HT1080 (cell line): Measurements from ENCODE around the gene RTL1. TPM values are rescaled to one million over a fixed set of nuclear protein-coding genes. Genes with fewer than 3 reads are reported as not detected.

Experiments
- DNase-seq: peaks from one replicate; pipeline ENCODE4 v3.0.0-alpha.2; 2015; ENCODE audit warnings: low read depth
- polyA plus RNA-seq, 2 experiments: library from polyadenylated mRNA; depleted of rRNA; stranded (reverse); fragments of >200 nt; gene quantifications; 2 replicates each; pipeline ENCODE4 v1.2.3, GENCODE V29; 2015
- total RNA-seq: library from RNA; depleted of rRNA; stranded (reverse); fragments of >200 nt; shearing (Covaris generic); gene quantifications from 2 replicates; pipeline ENCODE4 v1.2.3, GENCODE V29; 2014; rRNA removed

The RTL1 gene
- 0.07 and 0.16 TPM in 2 replicates for total RNA-seq
- polyA plus RNA-seq (2015; cell fraction: cytosol; rRNA removed), result 0.02 and 0.17 TPM in 2 replicates
- polyA plus RNA-seq (2015; cell fraction: nucleus; rRNA removed), result 0.13 and 0.28 TPM in 2 replicates

DNA sequence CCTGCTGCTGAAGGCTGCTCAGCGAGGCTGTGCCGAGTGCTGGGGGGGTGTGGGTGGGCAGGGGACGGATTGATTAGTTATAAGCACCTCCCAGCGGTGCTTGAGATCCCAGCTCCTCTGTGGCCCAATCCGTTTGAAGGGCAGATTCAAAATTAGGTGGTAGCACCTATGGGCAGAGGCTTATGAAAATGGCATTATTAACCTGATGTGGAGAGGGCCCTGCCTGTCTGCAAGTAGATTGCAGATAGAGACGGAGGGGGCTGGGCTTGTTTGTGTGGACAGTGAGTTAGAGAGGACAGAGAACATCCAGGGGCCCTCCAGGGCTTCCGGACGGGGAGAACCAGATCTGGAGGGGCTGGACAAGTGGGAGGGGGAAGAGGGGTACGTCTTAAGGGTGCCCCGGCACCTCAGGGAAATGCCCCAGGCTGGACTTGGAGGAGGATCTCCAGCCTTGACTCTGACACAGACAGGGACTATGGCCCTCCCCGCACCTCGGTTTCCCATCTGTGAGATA is at the start of gene RTL1:
RTL1 (minus strand) TSS at position 51 of the 514 bp plus-strand sequence. CDS start 18,934 bp downstream, outside the sequence.
- no peak for DNase-seq

- no peak for DNase-seq
Measured at GRCh38 chr14:100950024-100950423, 46.5 kb upstream of the RTL1 start.

DNA sequence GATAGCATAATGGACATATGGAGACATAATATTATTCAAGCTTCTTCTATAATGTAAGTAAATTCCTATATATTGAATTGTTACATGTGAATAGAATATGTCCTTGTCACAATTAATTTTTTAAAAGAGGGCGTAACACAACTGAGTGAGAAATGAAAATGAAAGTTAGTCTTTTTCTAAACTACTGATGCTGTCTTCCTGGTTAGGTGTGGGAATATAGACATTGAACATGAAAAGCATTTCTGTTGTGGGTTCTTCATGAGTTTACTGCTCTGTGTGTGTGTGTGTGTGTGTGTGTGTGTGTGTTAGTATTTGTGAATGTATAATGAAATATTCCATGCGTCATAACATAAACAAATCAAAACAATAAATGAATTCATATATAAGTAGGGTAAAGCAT is 40.5 kb upstream of the RTL1 start:
- DNase-seq, result no peak

DNA sequence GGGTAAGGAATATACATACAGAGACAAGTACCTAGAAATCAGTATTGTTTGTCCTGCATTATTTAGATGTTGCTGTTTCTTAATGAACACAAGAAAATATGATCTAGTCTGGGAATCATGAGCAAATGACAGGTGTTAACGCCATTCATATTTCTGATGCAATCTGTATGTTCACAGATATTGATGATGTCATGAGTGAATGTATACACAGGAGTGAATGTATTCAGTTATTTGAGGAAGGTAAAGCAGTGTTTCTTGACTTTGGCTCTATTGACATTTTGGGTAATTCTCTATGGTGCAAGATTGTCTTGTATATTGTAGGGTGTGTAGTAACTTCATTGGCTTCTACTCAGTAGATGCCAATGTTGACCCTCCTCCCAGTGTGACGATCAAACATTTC is 26.7 kb upstream of the RTL1 start:
- no peak for DNase-seq

DNA sequence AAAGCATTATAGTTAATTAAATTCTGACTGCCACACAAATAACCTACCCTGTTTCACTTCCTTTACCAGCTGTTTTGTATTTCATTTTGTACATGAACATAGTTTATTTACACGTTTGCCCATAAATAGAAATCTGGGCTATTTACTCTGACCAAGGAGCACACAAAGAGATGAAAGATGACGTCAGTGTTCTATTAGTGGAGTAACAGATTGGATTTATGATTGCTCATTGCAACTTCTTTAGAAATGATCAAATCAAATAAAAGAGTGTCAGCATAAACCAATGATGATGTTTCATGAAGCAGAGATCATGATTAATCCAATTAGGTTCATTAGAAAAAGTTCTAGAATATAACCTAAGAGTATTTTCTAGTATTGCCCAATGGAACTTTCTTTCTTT is 12.0 kb upstream of the RTL1 start:
- DNase-seq, result no peak

- peak; percentile 40 for DNase-seq
Measured at GRCh38 chr14:100914597-100915021, 11.1 kb upstream of the RTL1 start.

- DNase-seq, result no peak
Measured at GRCh38 chr14:100911665-100912316, 8.3 kb upstream of the RTL1 start.

- DNase-seq, result no peak
Measured at GRCh38 chr14:100910888-100911664, 7.6 kb upstream of the RTL1 start.

DNA sequence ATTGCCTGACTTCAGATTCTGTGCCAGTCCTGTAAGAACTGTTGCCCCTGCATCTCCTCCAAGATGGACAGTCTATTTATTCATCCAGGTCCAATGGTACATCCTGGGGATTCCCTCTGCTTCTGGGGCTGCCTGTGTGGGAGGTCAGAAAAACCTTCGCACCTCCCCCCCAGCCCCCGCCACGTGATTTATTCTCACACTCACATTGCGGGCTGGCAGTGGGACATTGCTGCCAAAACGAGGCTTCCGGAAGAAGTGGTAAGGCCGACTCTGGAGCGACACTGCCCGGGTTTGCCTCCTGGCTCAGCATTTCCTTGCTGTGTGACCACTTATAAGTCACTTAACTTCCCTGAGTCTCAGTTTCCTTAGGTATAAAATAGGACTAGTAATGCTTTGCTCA is 5.9 kb upstream of the RTL1 start:
- no peak for DNase-seq

GRCh38 chr14:100907240-100907639 is 3.7 kb upstream of the RTL1 start:
- DNase-seq, result peak; percentile 65

GRCh38 chr14:100906420-100906819 is 2.9 kb upstream of the RTL1 start:
- DNase-seq, result no peak

DNA sequence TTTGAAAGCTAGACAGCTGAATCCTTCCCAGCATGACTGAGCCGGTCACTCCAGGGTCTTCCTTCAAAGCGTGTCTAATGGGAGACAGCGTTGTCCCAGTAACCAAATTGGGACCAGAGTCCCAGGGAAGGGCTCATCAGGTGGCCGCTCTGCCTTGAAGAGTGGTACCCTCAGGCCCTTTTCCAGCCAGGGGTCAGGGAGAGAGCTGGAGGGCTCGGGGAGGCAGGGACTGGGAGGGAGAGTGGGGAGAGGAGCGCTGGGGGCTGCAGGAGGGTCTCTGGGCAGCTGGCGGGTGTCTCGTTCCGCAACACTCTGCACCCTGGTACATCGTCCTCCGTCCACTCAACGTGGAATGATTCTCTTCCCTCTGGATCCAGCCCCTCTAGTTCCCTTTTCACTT is 1.6 kb upstream of the RTL1 start:
- DNase-seq, result no peak

DNA sequence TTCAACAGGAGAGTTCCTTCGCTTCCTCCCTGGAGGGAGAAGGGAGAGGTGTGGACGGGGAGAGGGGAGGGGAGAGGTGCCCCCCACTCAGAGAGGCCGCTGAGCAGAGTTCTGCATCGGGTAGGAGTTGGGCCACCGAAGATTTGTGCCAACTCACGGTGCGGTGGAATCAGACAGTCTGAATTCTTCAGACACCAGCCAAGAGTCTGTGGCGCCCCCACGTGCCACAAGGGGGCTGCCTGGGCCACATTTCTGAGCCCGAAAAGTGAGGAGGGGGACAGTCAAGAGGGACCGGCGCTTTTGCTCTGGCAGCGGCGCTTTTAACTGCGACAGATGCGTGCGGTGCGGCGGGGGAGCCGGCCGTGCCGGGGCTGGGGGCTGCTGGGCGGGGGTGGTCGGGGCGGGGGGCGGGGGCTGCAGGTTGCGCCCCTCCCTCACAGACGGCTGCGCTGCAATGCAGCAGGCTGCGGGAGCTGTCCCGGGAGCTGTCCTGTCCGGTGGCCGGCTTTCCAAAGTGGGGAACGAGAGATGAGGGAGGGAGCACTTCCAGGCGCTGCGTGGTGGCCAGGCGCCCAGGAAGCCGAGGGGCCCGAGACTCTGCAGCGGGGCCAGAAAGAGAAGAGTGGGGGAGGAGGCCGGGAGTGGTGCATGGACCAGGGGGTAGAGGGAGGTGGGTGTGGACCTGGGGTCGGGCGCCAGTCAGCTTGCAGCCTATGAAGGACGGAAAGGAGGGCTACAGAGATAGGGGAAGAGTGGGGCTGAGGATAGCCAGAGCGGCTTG is 975 bp upstream of the RTL1 start:
- no peak for DNase-seq

GRCh38 chr14:100903134-100903468 is 421 bp downstream of the RTL1 start:
- DNase-seq, result no peak

GRCh38 chr14:100902295-100903133 is 1.0 kb downstream of the RTL1 start:
- DNase-seq, result no peak

DNA sequence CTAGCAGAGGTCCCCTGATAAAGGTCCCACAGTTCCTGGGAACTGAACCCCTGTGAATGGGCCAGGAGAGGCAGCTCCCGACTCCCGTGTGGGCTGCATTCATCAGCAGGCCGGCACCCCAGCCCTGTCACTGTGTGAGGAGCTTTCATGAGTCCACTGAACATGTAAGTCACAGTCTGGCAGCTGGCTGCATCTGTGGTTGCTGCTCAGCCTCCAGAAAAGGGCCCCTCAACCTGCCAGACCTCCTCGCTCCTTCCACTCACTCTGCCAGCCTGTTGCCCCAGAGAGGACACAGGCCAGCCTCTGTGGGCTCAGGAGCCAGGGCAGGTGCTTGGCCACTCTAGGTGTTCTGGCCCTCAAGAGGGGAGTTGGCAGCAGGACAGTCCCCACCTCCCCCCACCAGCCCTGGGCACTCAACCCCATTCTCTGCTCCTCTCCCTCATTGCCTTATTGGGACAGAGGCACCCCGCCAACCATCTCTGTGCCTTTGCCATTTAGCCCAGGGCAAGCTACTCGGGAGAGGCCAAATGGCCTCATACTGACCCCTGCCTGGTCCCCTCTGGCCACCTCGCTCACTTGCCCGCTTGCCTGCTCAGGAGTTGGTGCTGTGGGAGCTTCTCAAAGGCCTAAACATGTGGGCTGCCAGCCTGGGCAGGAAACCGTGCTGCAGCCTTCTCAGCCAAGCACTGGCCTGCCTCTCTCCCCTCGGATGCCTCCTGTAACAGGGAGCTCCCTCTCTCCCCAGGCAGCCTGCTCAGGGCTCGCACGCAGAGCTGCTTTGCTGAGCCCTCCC is 1.9 kb downstream of the RTL1 start:
- no peak for DNase-seq

DNA sequence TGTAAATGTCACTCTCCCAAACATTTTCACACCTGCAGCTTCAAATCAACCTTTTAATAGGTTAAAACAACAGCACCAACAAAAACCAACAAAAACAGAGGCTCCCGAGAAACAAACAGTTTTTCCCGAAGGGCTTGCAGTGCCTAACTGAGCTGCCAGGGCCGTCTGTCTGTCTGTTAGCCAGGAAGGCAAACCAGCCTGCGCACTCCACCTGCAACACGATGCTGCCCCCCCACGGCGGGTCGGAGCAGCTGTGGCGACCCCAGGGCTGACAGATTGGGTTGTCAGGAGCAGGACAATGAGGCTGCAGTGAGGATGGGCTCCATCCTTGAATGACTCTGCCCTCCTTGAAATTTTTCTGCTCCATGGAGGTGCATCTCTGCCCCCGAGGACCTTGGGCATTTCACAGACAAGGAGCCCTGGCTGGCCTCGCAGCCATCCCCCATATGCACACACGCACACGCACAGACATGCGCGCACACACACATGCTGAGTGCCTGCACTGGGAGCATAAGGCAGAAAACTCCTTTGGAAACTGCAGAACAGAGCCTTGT is 2.6 kb downstream of the RTL1 start:
- DNase-seq, result peak; percentile 33

- no peak for DNase-seq
Measured at GRCh38 chr14:100899884-100900771, 3.4 kb downstream of the RTL1 start.
